ENCODE measurements around the gene HS3ST5. TPM values are rescaled to one million over a fixed set of nuclear protein-coding genes. Genes with fewer than 3 reads are reported as not detected.
"Not testable (repeated sequence)": the region's sequence is repeated elsewhere in the genome, so short reads cannot be mapped to it uniquely, and the experiment has no call there.

The HS3ST5 gene
- total and polyA plus RNA-seq, 2 donors, result 0.02 to 0.05 TPM

DNA sequence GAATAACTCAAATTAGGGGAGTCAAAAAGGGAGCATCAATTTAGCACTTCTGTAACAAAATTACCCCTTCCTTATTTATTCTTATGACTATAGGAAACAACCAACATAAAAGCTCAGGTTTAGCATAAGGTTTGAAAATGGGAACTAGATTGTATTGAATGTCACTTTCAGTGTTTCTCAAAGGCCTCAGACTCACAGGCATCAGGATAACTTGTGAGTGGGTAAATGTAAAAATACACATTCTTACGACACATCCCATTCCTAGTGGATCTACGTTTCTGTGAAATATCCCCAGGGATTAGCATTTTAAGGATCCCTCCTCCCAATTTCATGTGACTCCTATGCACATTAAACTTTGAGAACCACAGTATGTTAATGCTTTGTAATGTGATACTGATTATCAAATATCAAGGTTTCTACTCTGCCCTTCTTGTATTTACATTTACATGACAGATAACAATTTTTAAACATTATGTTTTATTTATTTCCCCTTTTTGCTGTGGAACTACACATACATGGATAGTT, 114.8 kb downstream of the HS3ST5 start:
- H3K27me3 ChIP-seq (ENCODE audit: control insufficient read depth in 2 of 2, insufficient read depth in 1 of 2, low read length in 1 of 2), result no peaks in the 10 kb centered on the region
- H3K27ac ChIP-seq (ENCODE audit: low read depth in 1 of 2, low read length in 1 of 2), result no peak overlapping the region
- no peak for DNase-seq (ENCODE audit: low read depth in 6 of 9, low spot score in 9 of 9)
- no peaks in the 10 kb centered on the region for H3K9me3 ChIP-seq (ENCODE audit: control insufficient read depth in 2 of 2, insufficient read depth in 1 of 2, low read length in 1 of 2)
- WGBS, result 89% methylated on average over 2 of the region's 2 CpGs
- no peak overlapping the region for H3K4me3 ChIP-seq (ENCODE audit: low read length in 2 of 2)
- no peaks in the 10 kb centered on the region for H3K4me1 ChIP-seq (ENCODE audit: control insufficient read depth in 2 of 2, insufficient read depth in 2 of 2, low read length in 2 of 2)
- H3K36me3 ChIP-seq (ENCODE audit: control insufficient read depth in 2 of 2, insufficient read depth in 2 of 2, low read length in 1 of 2), result no peaks in the 10 kb centered on the region

DNA sequence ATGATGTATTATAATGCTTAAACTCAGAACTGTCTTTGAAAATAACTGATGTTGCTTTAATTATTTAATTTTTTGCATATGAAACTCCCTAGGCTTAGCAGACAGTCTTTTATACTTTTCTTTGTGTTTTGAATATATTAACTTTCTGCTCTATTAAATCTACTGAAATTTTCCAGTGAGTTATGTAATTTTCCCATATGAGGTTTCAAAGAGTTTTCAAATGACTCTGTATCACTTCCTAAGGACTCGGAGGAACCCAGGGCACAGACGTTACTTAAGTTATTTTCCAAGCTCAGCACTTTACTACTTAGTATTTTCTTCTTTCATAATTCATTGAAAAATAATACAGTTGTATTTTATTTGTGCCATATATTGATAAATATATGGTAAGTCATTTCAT, 122.6 kb downstream of the HS3ST5 start:
- Histone ChIP-seq H3K27me3 (ENCODE audit: control insufficient read depth in 2 of 2, insufficient read depth in 1 of 2, low read length in 1 of 2) (no peaks in the 10 kb centered on the region), H3K4me3 (ENCODE audit: low read length in 2 of 2) (no peak overlapping the region), H3K27ac (ENCODE audit: low read depth in 1 of 2, low read length in 1 of 2) (no peak overlapping the region), H3K9me3 (ENCODE audit: control insufficient read depth in 2 of 2, insufficient read depth in 1 of 2, low read length in 1 of 2) (no peaks in the 10 kb centered on the region), H3K36me3 (ENCODE audit: control insufficient read depth in 2 of 2, insufficient read depth in 2 of 2, low read length in 1 of 2) (no peaks in the 10 kb centered on the region), H3K4me1 (ENCODE audit: control insufficient read depth in 2 of 2, insufficient read depth in 2 of 2, low read length in 2 of 2) (no peaks in the 10 kb centered on the region)
- no peak for DNase-seq (ENCODE audit: low read depth in 6 of 9, low spot score in 9 of 9)
- WGBS, result 90% methylated on average over 2 of the region's 2 CpGs

DNA sequence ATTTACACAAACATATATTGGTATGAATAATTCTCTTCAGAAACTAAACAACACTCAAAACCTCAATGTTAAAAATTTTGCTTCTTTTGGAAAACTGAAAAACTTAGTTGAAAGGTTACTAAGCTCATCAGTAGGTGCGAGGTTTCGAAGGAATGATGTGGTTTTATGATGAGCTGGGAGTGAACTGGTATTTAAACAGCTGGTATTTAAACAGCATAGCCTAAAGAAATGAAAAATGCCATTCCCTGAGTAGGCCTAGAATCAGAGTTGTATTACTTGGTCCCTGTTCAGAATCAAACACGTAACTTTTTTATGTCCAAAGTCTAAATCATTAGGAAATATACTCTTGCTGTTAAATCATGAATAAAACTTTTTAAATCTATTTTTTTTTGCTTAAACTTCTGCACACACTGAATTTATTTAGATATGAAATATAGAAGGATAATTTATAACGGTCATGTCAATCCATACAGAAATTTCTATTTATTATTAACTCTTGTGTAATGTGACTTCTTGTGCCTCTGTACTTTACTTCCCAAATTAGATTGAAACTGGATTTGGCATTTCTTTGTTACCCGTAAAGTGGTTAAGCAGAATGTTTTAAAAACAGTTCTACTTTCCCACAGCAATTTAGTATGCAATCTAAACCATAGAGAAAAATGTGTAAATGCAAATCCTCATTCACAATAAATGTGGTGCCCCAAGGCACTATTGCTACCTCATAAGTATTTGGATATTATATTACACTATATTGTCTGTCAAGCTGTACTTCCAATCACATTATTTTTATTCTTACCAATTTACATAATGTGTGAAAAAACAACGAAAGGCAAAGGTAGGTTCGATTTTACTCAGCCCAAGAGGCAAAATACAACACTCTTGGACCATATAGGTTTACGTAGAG, 124.1 kb downstream of the HS3ST5 start:
- H3K4me3 ChIP-seq (ENCODE audit: low read length in 2 of 2), result no peak overlapping the region

DNA sequence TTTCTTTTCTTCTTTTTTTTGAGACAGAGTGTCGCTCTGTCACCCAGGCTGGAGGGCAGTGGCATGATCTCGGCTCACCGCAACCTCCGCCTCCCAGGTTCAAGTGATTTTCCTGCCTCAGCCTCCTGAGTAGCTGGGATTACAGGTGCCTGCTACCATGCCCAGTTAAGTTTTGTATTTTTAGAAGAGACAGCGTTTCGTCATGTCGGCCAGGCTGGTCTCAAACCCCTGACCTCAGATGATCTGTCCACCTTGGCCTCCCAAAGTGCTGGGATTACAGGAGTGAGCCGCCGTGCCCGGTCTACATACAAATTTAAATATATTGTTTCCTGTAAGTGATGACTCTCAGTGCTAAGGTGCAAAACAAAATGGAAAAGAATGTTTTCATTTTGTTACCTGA, 124.8 kb downstream of the HS3ST5 start:
- DNase-seq (ENCODE audit: low read depth in 6 of 9, low spot score in 9 of 9); H3K4me1 ChIP-seq (ENCODE audit: control insufficient read depth in 2 of 2, insufficient read depth in 2 of 2, low read length in 2 of 2); H3K27me3 ChIP-seq (ENCODE audit: control insufficient read depth in 2 of 2, insufficient read depth in 1 of 2, low read length in 1 of 2); H3K27ac ChIP-seq (ENCODE audit: low read depth in 1 of 2, low read length in 1 of 2); H3K4me3 ChIP-seq (ENCODE audit: low read length in 2 of 2); H3K36me3 ChIP-seq (ENCODE audit: control insufficient read depth in 2 of 2, insufficient read depth in 2 of 2, low read length in 1 of 2); H3K9me3 ChIP-seq (ENCODE audit: control insufficient read depth in 2 of 2, insufficient read depth in 1 of 2, low read length in 1 of 2): not testable (repeated sequence)
- WGBS, result 85% methylated on average over 10 of the region's 10 CpGs

More for the DNA sequence above, 124.1 kb downstream of the HS3ST5 start:
- no peak for DNase-seq (ENCODE audit: low read depth in 6 of 9, low spot score in 9 of 9)
- no peaks in the 10 kb centered on the region for H3K4me1 ChIP-seq (ENCODE audit: control insufficient read depth in 2 of 2, insufficient read depth in 2 of 2, low read length in 2 of 2)
- WGBS, result 90% methylated on average over 8 of the region's 8 CpGs
- no peaks in the 10 kb centered on the region for H3K27me3 ChIP-seq (ENCODE audit: control insufficient read depth in 2 of 2, insufficient read depth in 1 of 2, low read length in 1 of 2)
- no peaks in the 10 kb centered on the region for H3K9me3 ChIP-seq (ENCODE audit: control insufficient read depth in 2 of 2, insufficient read depth in 1 of 2, low read length in 1 of 2)
- H3K36me3 ChIP-seq (ENCODE audit: control insufficient read depth in 2 of 2, insufficient read depth in 2 of 2, low read length in 1 of 2), result no peaks in the 10 kb centered on the region
- H3K27ac ChIP-seq (ENCODE audit: low read depth in 1 of 2, low read length in 1 of 2), result no peak overlapping the region

DNA sequence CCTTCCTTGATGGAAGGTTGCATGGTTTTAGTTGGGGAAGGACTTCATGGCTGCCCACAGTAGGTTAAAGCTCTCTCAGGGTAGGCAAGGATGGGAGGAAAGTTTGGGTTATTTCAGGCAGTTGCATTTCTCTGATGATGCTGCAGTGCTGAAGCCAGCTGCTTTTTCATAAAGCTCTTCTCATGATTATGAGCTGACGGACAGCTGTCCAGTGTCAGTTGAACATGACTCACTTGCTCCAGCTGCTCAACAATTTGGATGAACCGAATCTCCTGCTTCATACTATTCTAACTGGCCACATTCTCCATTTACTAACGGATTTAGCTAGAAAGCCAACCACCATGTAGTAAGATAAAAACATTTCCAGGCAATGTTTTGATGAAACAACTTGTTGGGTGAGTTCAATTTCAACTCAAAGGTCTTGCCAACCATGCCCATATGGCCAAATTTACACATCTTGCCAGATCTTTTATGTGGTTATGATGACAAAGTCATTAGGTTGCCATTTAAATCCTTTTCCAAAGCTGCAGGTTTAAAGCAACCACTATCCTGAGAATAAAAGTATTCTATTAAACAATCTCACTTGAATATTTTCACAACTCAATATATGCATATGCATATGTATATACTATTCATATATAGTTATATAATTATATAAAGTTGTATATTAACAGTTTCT, 125.9 kb downstream of the HS3ST5 start:
- Histone ChIP-seq H3K36me3 (ENCODE audit: control insufficient read depth in 2 of 2, insufficient read depth in 2 of 2, low read length in 1 of 2) (no peaks in the 10 kb centered on the region), H3K27me3 (ENCODE audit: control insufficient read depth in 2 of 2, insufficient read depth in 1 of 2, low read length in 1 of 2) (no peaks in the 10 kb centered on the region), H3K4me1 (ENCODE audit: control insufficient read depth in 2 of 2, insufficient read depth in 2 of 2, low read length in 2 of 2) (no peaks in the 10 kb centered on the region), H3K9me3 (ENCODE audit: control insufficient read depth in 2 of 2, insufficient read depth in 1 of 2, low read length in 1 of 2) (no peaks in the 10 kb centered on the region), H3K4me3 (ENCODE audit: low read length in 2 of 2) (no peak overlapping the region), H3K27ac (ENCODE audit: low read depth in 1 of 2, low read length in 1 of 2) (no peak overlapping the region)
- DNase-seq (ENCODE audit: low read depth in 6 of 9, low spot score in 9 of 9), result no peak
- 91% methylated on average over 3 of the region's 3 CpGs for WGBS

DNA sequence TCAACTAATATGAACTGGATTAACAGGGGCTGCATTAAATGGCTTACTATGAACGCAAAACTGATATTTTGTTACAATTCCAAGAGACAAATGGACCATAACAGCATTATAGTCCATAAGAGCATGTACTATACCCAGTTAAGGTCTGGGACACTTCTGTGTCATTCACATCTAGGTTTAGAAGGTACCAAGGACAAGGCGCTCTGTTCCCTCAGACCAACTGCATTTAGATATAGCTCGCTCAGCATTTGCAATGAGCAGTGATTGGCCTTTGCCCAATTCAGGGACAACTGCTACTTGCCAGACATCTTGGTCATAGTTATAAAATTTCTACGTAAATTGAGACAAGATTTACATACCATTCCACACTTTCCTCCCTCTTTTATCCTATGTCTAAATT, 132.4 kb downstream of the HS3ST5 start:
- Histone ChIP-seq H3K36me3 (ENCODE audit: control insufficient read depth in 2 of 2, insufficient read depth in 2 of 2, low read length in 1 of 2) (no peaks in the 10 kb centered on the region), H3K27me3 (ENCODE audit: control insufficient read depth in 2 of 2, insufficient read depth in 1 of 2, low read length in 1 of 2) (no peaks in the 10 kb centered on the region), H3K27ac (ENCODE audit: low read depth in 1 of 2, low read length in 1 of 2) (no peak overlapping the region), H3K4me3 (ENCODE audit: low read length in 2 of 2) (no peak overlapping the region), H3K9me3 (ENCODE audit: control insufficient read depth in 2 of 2, insufficient read depth in 1 of 2, low read length in 1 of 2) (no peaks in the 10 kb centered on the region), H3K4me1 (ENCODE audit: control insufficient read depth in 2 of 2, insufficient read depth in 2 of 2, low read length in 2 of 2) (no peaks in the 10 kb centered on the region)
- 83% methylated on average over 4 of the region's 4 CpGs for WGBS
- no peak for DNase-seq (ENCODE audit: low read depth in 6 of 9, low spot score in 9 of 9)

DNA sequence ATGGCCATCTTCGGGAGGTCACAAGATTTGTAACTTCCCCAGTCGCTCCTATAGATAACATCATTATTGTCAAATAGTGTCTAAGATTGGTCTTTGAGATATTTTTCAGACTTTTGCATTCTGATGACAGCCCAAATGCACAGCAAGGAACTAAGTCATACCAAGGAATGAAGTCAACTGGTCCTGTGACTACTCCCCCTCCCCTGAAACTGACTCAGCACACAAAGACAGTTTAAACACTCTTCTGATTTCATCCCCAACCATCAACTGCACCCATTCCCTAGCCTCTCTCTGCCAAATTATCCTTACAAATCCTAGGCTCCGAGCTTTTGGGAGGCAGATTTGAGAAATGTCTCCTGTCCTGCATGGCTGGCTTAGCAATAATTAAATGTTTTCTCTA, 139.4 kb downstream of the HS3ST5 start:
- no peak for DNase-seq (ENCODE audit: low read depth in 6 of 9, low spot score in 9 of 9)
- H3K4me3 ChIP-seq (ENCODE audit: low read length in 2 of 2), result no peak overlapping the region
- H3K4me1 ChIP-seq (ENCODE audit: control insufficient read depth in 2 of 2, insufficient read depth in 2 of 2, low read length in 2 of 2), result no peaks in the 10 kb centered on the region
- no peaks in the 10 kb centered on the region for H3K27me3 ChIP-seq (ENCODE audit: control insufficient read depth in 2 of 2, insufficient read depth in 1 of 2, low read length in 1 of 2)
- H3K9me3 ChIP-seq (ENCODE audit: control insufficient read depth in 2 of 2, insufficient read depth in 1 of 2, low read length in 1 of 2), result no peaks in the 10 kb centered on the region
- H3K36me3 ChIP-seq (ENCODE audit: control insufficient read depth in 2 of 2, insufficient read depth in 2 of 2, low read length in 1 of 2), result no peaks in the 10 kb centered on the region
- H3K27ac ChIP-seq (ENCODE audit: low read depth in 1 of 2, low read length in 1 of 2), result no peak overlapping the region
- 90% methylated on average over 3 of the region's 3 CpGs for WGBS

DNA sequence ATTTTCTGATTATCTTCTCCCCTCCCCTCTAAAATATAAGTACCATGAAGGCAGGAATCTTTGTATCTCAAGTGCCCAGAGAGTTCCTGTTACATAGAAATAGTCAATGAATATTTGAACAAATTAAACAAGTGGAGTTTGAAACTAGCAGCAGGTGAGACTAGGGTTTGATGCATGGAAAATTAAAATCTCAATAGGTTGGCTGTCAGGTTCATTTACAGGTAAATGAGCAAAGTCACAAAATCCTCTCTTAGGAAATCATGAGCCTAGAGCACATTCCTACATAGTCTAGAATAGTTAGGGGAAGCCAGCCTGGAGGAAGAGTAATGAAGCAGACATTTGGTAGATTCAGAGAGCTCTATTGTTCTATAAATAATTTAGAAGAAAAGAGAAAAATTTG, 140.4 kb downstream of the HS3ST5 start:
- Histone ChIP-seq H3K27ac (ENCODE audit: low read depth in 1 of 2, low read length in 1 of 2) (no peak overlapping the region), H3K4me3 (ENCODE audit: low read length in 2 of 2) (no peak overlapping the region), H3K9me3 (ENCODE audit: control insufficient read depth in 2 of 2, insufficient read depth in 1 of 2, low read length in 1 of 2) (no peaks in the 10 kb centered on the region), H3K27me3 (ENCODE audit: control insufficient read depth in 2 of 2, insufficient read depth in 1 of 2, low read length in 1 of 2) (no peaks in the 10 kb centered on the region), H3K4me1 (ENCODE audit: control insufficient read depth in 2 of 2, insufficient read depth in 2 of 2, low read length in 2 of 2) (no peaks in the 10 kb centered on the region), H3K36me3 (ENCODE audit: control insufficient read depth in 2 of 2, insufficient read depth in 2 of 2, low read length in 1 of 2) (no peaks in the 10 kb centered on the region)
- DNase-seq (ENCODE audit: low read depth in 6 of 9, low spot score in 9 of 9), result no peak

DNA sequence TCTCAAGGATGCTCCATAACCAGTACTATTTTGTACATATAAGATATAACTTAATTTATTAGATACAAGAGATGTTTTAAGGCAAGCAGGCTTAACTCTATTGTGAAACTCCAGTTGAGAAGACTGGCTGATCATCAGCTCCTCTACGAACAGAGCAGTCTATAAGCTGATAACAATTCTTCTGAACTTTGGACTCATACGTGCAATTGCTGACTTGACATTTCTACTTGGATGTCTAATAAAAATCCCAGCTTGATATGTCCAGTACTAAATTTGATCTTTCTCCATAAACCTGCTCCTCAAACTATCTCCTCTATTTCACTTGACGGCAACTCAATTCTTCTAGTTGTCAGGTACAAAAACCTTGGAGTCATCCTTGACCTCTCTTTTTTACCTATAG, 141.9 kb downstream of the HS3ST5 start:
- no peaks in the 10 kb centered on the region for H3K36me3 ChIP-seq (ENCODE audit: control insufficient read depth in 2 of 2, insufficient read depth in 2 of 2, low read length in 1 of 2)
- no peaks in the 10 kb centered on the region for H3K9me3 ChIP-seq (ENCODE audit: control insufficient read depth in 2 of 2, insufficient read depth in 1 of 2, low read length in 1 of 2)
- no peak for DNase-seq (ENCODE audit: low read depth in 6 of 9, low spot score in 9 of 9)
- H3K27me3 ChIP-seq (ENCODE audit: control insufficient read depth in 2 of 2, insufficient read depth in 1 of 2, low read length in 1 of 2), result no peaks in the 10 kb centered on the region
- H3K4me3 ChIP-seq (ENCODE audit: low read length in 2 of 2), result no peak overlapping the region
- H3K4me1 ChIP-seq (ENCODE audit: control insufficient read depth in 2 of 2, insufficient read depth in 2 of 2, low read length in 2 of 2), result no peaks in the 10 kb centered on the region
- WGBS, result 80% methylated on average over 3 of the region's 3 CpGs
- H3K27ac ChIP-seq (ENCODE audit: low read depth in 1 of 2, low read length in 1 of 2), result no peak overlapping the region

All from thymus (tissue), 11 donors.